Thyroid gland (tissue), 4 donors: Measurements from ENCODE around the gene FGR.

ENCODE experiments used
- POLR2A ChIP-seq, 2 donors: fragments of 450-650 bp; IDR thresholded peaks; one replicate each; pipeline ENCODE4 v1.6.1; 2017; ENCODE audit warnings: antibody characterized with exemption in 2 of 2, mild to moderate bottlenecking in 2 of 2, moderate library complexity in 1 of 2
- TF ChIP-seq, protein P1 (sequence below), 6 experiments: fragments of 200-600 bp in 3 of 6; fragments of 450-650 bp in 3 of 6; sonication (generic) in 3 of 6; IDR thresholded peaks; one replicate each; pipeline ENCODE4 v1.5.1; 2016 to 2019; ENCODE audit warnings: antibody characterized with exemption in 6 of 6, mild to moderate bottlenecking in 2 of 6, inconsistent platforms in 1 of 6, moderate library complexity in 1 of 6

DNA sequence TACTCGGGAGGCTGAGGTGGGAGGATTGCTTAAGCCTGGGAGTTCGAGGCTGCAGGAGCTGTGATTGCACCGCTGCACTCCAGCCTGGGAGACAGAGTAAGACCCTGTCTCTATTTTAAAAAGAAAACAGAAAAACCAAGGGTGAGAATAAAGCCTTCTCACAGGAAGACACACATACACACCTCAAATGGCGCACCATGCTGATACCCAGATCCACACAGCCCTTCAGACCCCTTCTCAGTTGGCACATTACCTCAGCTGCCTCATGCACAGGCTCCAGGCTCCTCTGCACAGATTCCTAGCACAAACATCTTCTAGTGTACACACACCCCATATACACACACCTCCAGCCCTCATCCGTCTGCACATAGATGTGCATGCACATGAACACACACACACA is 7.9 kb downstream of the FGR start:
- no peak for TF ChIP-seq POLR2A (IDR thresholded peaks at IDR 0.05)
- TF ChIP-seq, protein P1, sequence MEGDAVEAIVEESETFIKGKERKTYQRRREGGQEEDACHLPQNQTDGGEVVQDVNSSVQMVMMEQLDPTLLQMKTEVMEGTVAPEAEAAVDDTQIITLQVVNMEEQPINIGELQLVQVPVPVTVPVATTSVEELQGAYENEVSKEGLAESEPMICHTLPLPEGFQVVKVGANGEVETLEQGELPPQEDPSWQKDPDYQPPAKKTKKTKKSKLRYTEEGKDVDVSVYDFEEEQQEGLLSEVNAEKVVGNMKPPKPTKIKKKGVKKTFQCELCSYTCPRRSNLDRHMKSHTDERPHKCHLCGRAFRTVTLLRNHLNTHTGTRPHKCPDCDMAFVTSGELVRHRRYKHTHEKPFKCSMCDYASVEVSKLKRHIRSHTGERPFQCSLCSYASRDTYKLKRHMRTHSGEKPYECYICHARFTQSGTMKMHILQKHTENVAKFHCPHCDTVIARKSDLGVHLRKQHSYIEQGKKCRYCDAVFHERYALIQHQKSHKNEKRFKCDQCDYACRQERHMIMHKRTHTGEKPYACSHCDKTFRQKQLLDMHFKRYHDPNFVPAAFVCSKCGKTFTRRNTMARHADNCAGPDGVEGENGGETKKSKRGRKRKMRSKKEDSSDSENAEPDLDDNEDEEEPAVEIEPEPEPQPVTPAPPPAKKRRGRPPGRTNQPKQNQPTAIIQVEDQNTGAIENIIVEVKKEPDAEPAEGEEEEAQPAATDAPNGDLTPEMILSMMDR (IDR thresholded peaks at IDR 0.05) = no peak
